HepG2 (cell line): ENCODE results near the gene ARAP1. TPM values are rescaled to one million over a fixed set of nuclear protein-coding genes. Genes with fewer than 3 reads are reported as not detected.
A peak's percentile ranks its signal among the peaks of the same experiment; 100 is the strongest.

Source experiments
- ATF7 ChIP-seq, 2 experiments: fragments of 450-650 bp in 1 of 2; sonication (generic) in 1 of 2; formaldehyde crosslinking in 1 of 2; IDR thresholded peaks; 2 replicates each; pipeline versions ENCODE4 v1.4.0 to v1.6.1; 2016 to 2020; ENCODE audit warnings: antibody characterized with exemption in 1 of 2, mild to moderate bottlenecking in 1 of 2, missing genetic modification reagents in 1 of 2
- BORCS8-MEF2B ChIP-seq: sonication (generic); formaldehyde crosslinking; IDR thresholded peaks from 2 replicates; pipeline ENCODE4 v1.8.0; 2022; ENCODE audit warnings: mild to moderate bottlenecking, missing genetic modification reagents
- CEBPG ChIP-seq: IDR thresholded peaks from 2 replicates; pipeline ENCODE4 v1.6.1; 2016
- FOXP1 ChIP-seq, 2 experiments: fragments of 450-650 bp in 1 of 2; IDR thresholded peaks; 2 replicates each; pipeline ENCODE4 v1.6.1; 2017 to 2018; ENCODE audit warnings: antibody characterized with exemption in 1 of 2
- HOXA3 ChIP-seq: sonication (generic); formaldehyde crosslinking; IDR thresholded peaks from 2 replicates; pipeline ENCODE4 v1.5.0; 2020; ENCODE audit warnings: missing genetic modification reagents
- MTF1 ChIP-seq: sonication (generic); formaldehyde crosslinking; IDR thresholded peaks from 2 replicates; pipeline ENCODE4 v1.5.0; 2020; ENCODE audit warnings: missing genetic modification reagents
- MYNN ChIP-seq: sonication (generic); formaldehyde crosslinking; IDR thresholded peaks from 2 replicates; pipeline ENCODE4 v1.4.0; 2020; ENCODE audit warnings: mild to moderate bottlenecking, low read depth, missing genetic modification reagents
- PBX2 ChIP-seq: IDR thresholded peaks from 2 replicates; pipeline ENCODE4 v1.6.1; 2016; ENCODE audit warnings: control low read depth
- TEAD3 ChIP-seq: optimal IDR thresholded peaks from 2 replicates; pipeline ENCODE3; 2016; ENCODE audit warnings: borderline replicate concordance
- TMF1 ChIP-seq: sonication (generic); formaldehyde crosslinking; IDR thresholded peaks from 2 replicates; pipeline ENCODE4 v1.8.1; 2022; ENCODE audit warnings: low read depth, missing genetic modification reagents
- YY1 ChIP-seq: IDR thresholded peaks from 2 replicates; pipeline ENCODE4 v1.6.1; 2011; ENCODE audit warnings: low read length, low read depth, moderate library complexity, mild to moderate bottlenecking; ENCODE audit not compliant: insufficient read depth, insufficient replicate concordance
- ZBTB33 ChIP-seq: sonication (generic); formaldehyde crosslinking; IDR thresholded peaks from 2 replicates; pipeline ENCODE4 v1.4.0; 2020; ENCODE audit warnings: missing genetic modification reagents
- ZMYM2 ChIP-seq: sonication (generic); formaldehyde crosslinking; IDR thresholded peaks from 2 replicates; pipeline ENCODE4 v1.8.0; 2022; ENCODE audit warnings: mild to moderate bottlenecking, missing genetic modification reagents
- ZMYM4 ChIP-seq: sonication (generic); formaldehyde crosslinking; IDR thresholded peaks from 2 replicates; pipeline ENCODE4 v1.8.1; 2023; ENCODE audit warnings: mild to moderate bottlenecking, missing genetic modification reagents
- ZNF234 ChIP-seq: sonication (generic); formaldehyde crosslinking; conservative IDR thresholded peaks from 2 replicates; pipeline ENCODE4 v1.5.1; 2020; ENCODE audit warnings: mild to moderate bottlenecking, missing genetic modification reagents
- ZNF253 ChIP-seq: sonication (generic); formaldehyde crosslinking; IDR thresholded peaks from 2 replicates; pipeline ENCODE4 v1.8.0; 2022; ENCODE audit warnings: mild to moderate bottlenecking, missing genetic modification reagents, borderline replicate concordance
- ZNF318 ChIP-seq: sonication (generic); formaldehyde crosslinking; IDR thresholded peaks from 2 replicates; pipeline ENCODE4 v1.4.0; 2020; ENCODE audit warnings: mild to moderate bottlenecking, missing genetic modification reagents
- ZNF564 ChIP-seq: sonication (generic); formaldehyde crosslinking; IDR thresholded peaks from 2 replicates; pipeline ENCODE4 v1.8.1; 2023; ENCODE audit warnings: mild to moderate bottlenecking, missing genetic modification reagents
- ZNF703 ChIP-seq: sonication (generic); formaldehyde crosslinking; IDR thresholded peaks from 2 replicates; pipeline ENCODE4 v1.5.1; 2020; ENCODE audit warnings: missing genetic modification reagents, mild to moderate bottlenecking, moderate library complexity, borderline replicate concordance
- ZNF782 ChIP-seq: sonication (generic); formaldehyde crosslinking; IDR thresholded peaks from 2 replicates; pipeline ENCODE4 v1.4.0; 2020; ENCODE audit warnings: missing genetic modification reagents, mild to moderate bottlenecking, borderline replicate concordance
- polyA plus RNA-seq, 8 experiments: library from polyadenylated mRNA; depleted of rRNA in 3 of 8; stranded (reverse) in 7 of 8; unstranded in 1 of 8; fragments of >200 nt; fragmentation: Illumina TruSeq in 4 of 8; extraction: Trizol in 4 of 8; gene quantifications; 2 replicates each; pipeline versions ENCODE4 v1.2.1 to v1.2.3, GENCODE V29; 2011 to 2016; ENCODE audit warnings: low read depth in 4 of 8, missing spikeins in 1 of 8, mixed read lengths in 1 of 8; ENCODE audit not compliant: insufficient read depth in 1 of 8
- total RNA-seq, 5 experiments: library from RNA; depleted of rRNA; stranded (reverse); fragments of >200 nt; fragmentation: Illumina TruSeq; extraction: Trizol; gene quantifications; 2 replicates each; pipeline ENCODE4 v1.2.3, GENCODE V29; 2016; ENCODE audit warnings: low read depth in 1 of 5

Gene ARAP1
- total and polyA plus RNA-seq, 2 of the 13 experiments (the other 11 are each of a cell fraction or from before 2014, with no cell fraction given): 43.2 to 55.5 TPM

- TF ChIP-seq TMF1 (CRISPR knock-in tag) (no peak), ZMYM2 (CRISPR knock-in tag) (no peak), MYNN (CRISPR knock-in tag) (no peak), TEAD3 (CRISPR knock-in tag) (peak; percentile 88), ZMYM4 (CRISPR knock-in tag) (no peak), PBX2 (CRISPR knock-in tag) (no peak), ZNF253 (CRISPR knock-in tag) (no peak), ZNF234 (CRISPR knock-in tag) (no peak), ZNF318 (no peak), CEBPG (no peak), YY1 (no peak), ZNF703 (CRISPR knock-in tag) (no peak), FOXP1 (IDR thresholded peaks at IDR 0.05) (no peak), FOXP1 (CRISPR knock-in tag; IDR thresholded peaks at IDR 0.05) (no peak), ATF7 (IDR thresholded peaks at IDR 0.05) (no peak), ATF7 (CRISPR knock-in tag; IDR thresholded peaks at IDR 0.05) (no peak), BORCS8-MEF2B (CRISPR knock-in tag) (no peak), ZNF564 (CRISPR knock-in tag) (no peak), HOXA3 (CRISPR knock-in tag) (no peak), ZBTB33 (CRISPR knock-in tag) (no peak), ZNF782 (CRISPR knock-in tag) (no peak), MTF1 (CRISPR knock-in tag) (no peak)
These were observed 37.4 kb upstream of the ARAP1 start (continued) for GRCh38 chr11:72789493-72790131.
